K562 (cell line): ENCODE data around the gene ISY1. TPM values are rescaled to one million over a fixed set of nuclear protein-coding genes. Genes with fewer than 3 reads are reported as not detected.

Experiments used
- ATAC-seq: fragments of 200-7000 bp; cut with Tn5 transposase; 3 replicates; pipeline ENCODE4 v1.9.1; 2020; ENCODE audit warnings: moderate library complexity
- BruUV-seq: library from RNA; stranded (reverse); fragments of 400-500 nt; replicated peaks from 2 replicates; lab custom pipeline; 2021; lab: Mats Ljungman, UMichigan
- CTCF ChIA-PET: fragments of 300-600 bp; formaldehyde crosslinking; extraction: SDS; loops from one replicate; lab custom pipeline; 2021; ENCODE audit warnings: low intra/inter-chr PET ratio; lab: Yijun Ruan, JAX
- POLR2A ChIA-PET: fragments of 300-600, 350-650 bp; sonication (Branson Sonifier 250); formaldehyde crosslinking; extraction: SDS; loops from one replicate; lab custom pipeline; 2021; ENCODE audit warnings: antibody characterized with exemption, inconsistent platforms; lab: Yijun Ruan, JAX
- DNase-seq, 4 experiments: peaks; one replicate each; pipeline versions ENCODE4 v3.0.0 to v3.0.0-alpha.2; 2011 to 2018; ENCODE audit warnings: low spot score in 3 of 4, mixed read lengths in 3 of 4; ENCODE audit errors: extremely low read depth in 1 of 4
- FAIRE-seq: peaks from 2 replicates; lab custom pipeline; 2011; peaks lifted over from hg19 to GRCh38; lab: Jason Lieb, UNC
- H2AFZ ChIP-seq: 2 replicates; pipeline ENCODE4 v1.6.0; 2011; ENCODE audit warnings: low read depth, low read length, control low read depth, inconsistent platforms
- H3K27ac ChIP-seq: fragments of 200-600 bp; 3 replicates; pipeline ENCODE4 v1.8.0; 2011; ENCODE audit warnings: low read depth, mild to moderate bottlenecking, control low read depth, inconsistent platforms, low read length, moderate library complexity, mixed read lengths; ENCODE audit errors: extremely low read depth
- H3K27me3 ChIP-seq, 2 experiments: fragments of 300-600 bp in 1 of 2; 2 replicates in 1 of 2; 3 replicates in 1 of 2; pipeline versions ENCODE4 v1.6.0 to v1.8.0; 2011; ENCODE audit warnings: inconsistent platforms in 2 of 2, low read length in 2 of 2, mild to moderate bottlenecking in 1 of 2, mixed read lengths in 1 of 2, moderate library complexity in 1 of 2; ENCODE audit not compliant: control insufficient read depth in 2 of 2, insufficient read depth in 2 of 2
- H3K36me3 ChIP-seq: fragments of 300-600 bp; 3 replicates; pipeline ENCODE4 v1.8.0; 2011; ENCODE audit warnings: mild to moderate bottlenecking, low read length, inconsistent platforms; ENCODE audit not compliant: control insufficient read depth, insufficient read depth
- H3K4me1 ChIP-seq, 2 experiments: fragments of 200-600 bp in 1 of 2; replicated peaks in 1 of 2; 2 replicates in 1 of 2; 3 replicates in 1 of 2; pipeline versions ENCODE4 v1.5.1 to v1.8.0; 2011; ENCODE audit warnings: inconsistent platforms in 2 of 2, low read length in 2 of 2, mild to moderate bottlenecking in 1 of 2, mixed read lengths in 1 of 2, moderate library complexity in 1 of 2; ENCODE audit not compliant: control insufficient read depth in 2 of 2, insufficient read depth in 2 of 2
- H3K4me2 ChIP-seq: 2 replicates; pipeline ENCODE4 v1.6.1; 2011; ENCODE audit warnings: low read length, control low read depth, inconsistent platforms, mixed read lengths; ENCODE audit not compliant: insufficient read depth
- H3K4me3 ChIP-seq: fragments of 200-600 bp; sonication (generic), shearing (Covaris generic); 2 replicates; pipeline ENCODE4 v1.5.1; 2016; ENCODE audit warnings: control low read depth, inconsistent platforms
- H3K79me2 ChIP-seq: fragments of 200-600 bp; 3 replicates; pipeline ENCODE4 v1.8.0; 2011; ENCODE audit warnings: low read length, inconsistent platforms; ENCODE audit not compliant: control insufficient read depth, insufficient read depth
- H3K9ac ChIP-seq, 2 experiments: 2 replicates each; pipeline versions ENCODE4 v1.6.0 to v1.6.1; 2011; ENCODE audit warnings: low read depth in 2 of 2, low read length in 2 of 2, control low read depth in 1 of 2, inconsistent platforms in 1 of 2, mild to moderate bottlenecking in 1 of 2, mixed read lengths in 1 of 2; ENCODE audit not compliant: insufficient read depth in 1 of 2
- H3K9me1 ChIP-seq: one replicate; pipeline ENCODE4 v1.6.0; 2011; ENCODE audit warnings: inconsistent platforms, mild to moderate bottlenecking, low read length, moderate library complexity; ENCODE audit not compliant: control insufficient read depth, insufficient read depth
- H3K9me3 ChIP-seq: replicated peaks from 2 replicates; pipeline ENCODE4 v1.5.1; 2011; ENCODE audit warnings: low read depth, low read length, inconsistent platforms; ENCODE audit not compliant: control insufficient read depth, insufficient read depth
- H4K20me1 ChIP-seq: replicated peaks from 2 replicates; pipeline ENCODE4 v1.6.1; 2011; ENCODE audit warnings: low read length, inconsistent platforms, mixed read lengths; ENCODE audit not compliant: control insufficient read depth, insufficient read depth
- ATF4 ChIP-seq: fragments of 450-650 bp; formaldehyde crosslinking; IDR thresholded peaks from 2 replicates; pipeline ENCODE4 v1.4.0; 2022; ENCODE audit warnings: mild to moderate bottlenecking, moderate library complexity
- BCLAF1 ChIP-seq, 2 experiments: fragments of 450-650 bp in 1 of 2; IDR thresholded peaks; 2 replicates each; pipeline ENCODE4 v1.6.1; 2011 to 2017; ENCODE audit warnings: low read depth in 2 of 2, antibody characterized with exemption in 1 of 2, borderline replicate concordance in 1 of 2, low read length in 1 of 2, mild to moderate bottlenecking in 1 of 2, mixed read lengths in 1 of 2; ENCODE audit not compliant: control insufficient read depth in 1 of 2
- KLF13 ChIP-seq: fragments of 450-650 bp; IDR thresholded peaks from 2 replicates; pipeline ENCODE4 v1.6.1; 2016; ENCODE audit warnings: missing genetic modification characterization, low read depth, mild to moderate bottlenecking, missing compliant biosample characterization, moderate library complexity, borderline replicate concordance
- NFATC3 ChIP-seq: fragments of 450-650 bp; IDR thresholded peaks from 2 replicates; pipeline ENCODE4 v1.6.1; 2017; ENCODE audit warnings: mild to moderate bottlenecking
- ZMIZ1 ChIP-seq, 2 experiments: fragments of 150-350 bp in 1 of 2; IDR thresholded peaks; 2 replicates each; pipeline ENCODE4 v1.6.1; 2012 to 2016; ENCODE audit warnings: low read depth in 2 of 2, low read length in 2 of 2, mild to moderate bottlenecking in 1 of 2, moderate library complexity in 1 of 2
- ZNF134 ChIP-seq: fragments of 250-450 bp; sonication (Bioruptor Pico); conservative IDR thresholded peaks from 2 replicates; pipeline ENCODE4 v1.4.0; 2020
- WGBS: fragments of 100-300 bp; shearing (Covaris generic); methylation state at CpG from one replicate; pipeline ENCODE4 v1.1.6; 2016; ENCODE audit warnings: low coverage, mixed read lengths; ENCODE audit not compliant: insufficient coverage; ENCODE audit errors: missing lambda C conversion rate; 5-methylcytosine and 5-hydroxymethylcytosine counted together
- in situ Hi-C: fragments of 300-500 bp; cut with MboI; formaldehyde crosslinking; loops from 4 replicates; pipeline ENCODE4 v1.15.0; 2018; ENCODE audit warnings: inconsistent platforms, mixed read lengths
- intact Hi-C: fragments of 100-400 bp; cut with micrococcal nuclease; formaldehyde crosslinking; loops from 2 replicates; pipeline ENCODE4 v1.14.2; 2022
- polyA plus RNA-seq, 8 experiments: library from polyadenylated mRNA; depleted of rRNA in 4 of 8; stranded (reverse) in 5 of 8; unstranded in 3 of 8; fragments of >200 nt; fragmentation: Nextera tagmentation in 2 of 8; fragmentation: Illumina TruSeq in 1 of 8; extraction: Ambion mirVana in 2 of 8; extraction: Trizol in 1 of 8; gene quantifications; 2 replicates each; pipeline versions ENCODE4 v1.2.1 to v1.2.3, GENCODE V29; 2011 to 2014; ENCODE audit warnings: inconsistent platforms in 1 of 8, missing spikeins in 1 of 8
- total RNA-seq, 7 experiments: library from RNA; depleted of rRNA in 6 of 7; stranded (reverse); fragments of >200 nt in 6 of 7; fragmentation: Illumina TruSeq in 2 of 7; extraction: Trizol in 2 of 7; gene quantifications; 2 replicates each; pipeline versions ENCODE4 v1.2.1 to v1.2.3, GENCODE V29; 2011 to 2021; ENCODE audit warnings: low replicate concordance in 1 of 7

ISY1 gene
- total and polyA plus RNA-seq, 9 of the 15 experiments (the other 6 are each of a cell fraction or from before 2014, with no cell fraction given): 23.5 to 50.0 (median 32.9) TPM

- no peak for TF ChIP-seq BCLAF1 (IDR thresholded peaks at IDR 0.05; ENCODE audit: borderline replicate concordance in 1 of 2, control insufficient read depth in 1 of 2, low read depth in 2 of 2, low read length in 1 of 2)
These were observed 29.3 kb downstream of the ISY1 start (continued) for GRCh38 chr3:129131465-129132088.

GRCh38 chr3:129130291-129130813 is 30.5 kb downstream of the ISY1 start:
- no peaks in the 10 kb centered on the region for H3K27me3 ChIP-seq
- ATAC-seq: no peak
- H3K9ac ChIP-seq: no peak overlapping the region
- intact Hi-C loops: no loop called here
- no peak overlapping the region for H3K4me3 ChIP-seq
- FAIRE-seq: no peak
- H3K9me1 ChIP-seq: no peaks in the 10 kb centered on the region
- peaks cover 50% of the 10 kb centered on the region for H3K36me3 ChIP-seq
- in situ Hi-C loops: no loop called here
- no peak overlapping the region for H2AFZ ChIP-seq
- no peak for DNase-seq
- H3K4me1 ChIP-seq: peaks cover 0 to 7% of the 10 kb centered on the region in 2 experiments; a peak in 2 of 5 replicates
- WGBS: 92% methylated on average over 10 of the region's 13 CpGs
- H3K4me2 ChIP-seq: no peak overlapping the region
- no TSS peak for BruUV-seq
- TF ChIP-seq NFATC3 (no peak), ZNF134 (CRISPR knock-in tag) (no peak), KLF13 (tag) (no peak), ATF4 (no peak), ZMIZ1 (IDR thresholded peaks at IDR 0.05; ENCODE audit: low read depth in 2 of 2, low read length in 2 of 2) (no peak)
- H4K20me1 ChIP-seq: no peaks in the 10 kb centered on the region
- CTCF ChIA-PET: no interaction called here
- no peak overlapping the region for H3K27ac ChIP-seq
- H3K79me2 ChIP-seq: no peaks in the 10 kb centered on the region
- POLR2A ChIA-PET: interaction anchor here (1.5 kb wide), 1 partner anchor 9 kb away, joined by 5 read pairs; the partner anchor contains the start of gene RAB43
- no peaks in the 10 kb centered on the region for H3K9me3 ChIP-seq
